Nucleus accumbens (tissue), 56 donors: ENCODE measurements around the gene NLRP5.
A peak's percentile ranks its signal among the peaks of the same experiment; 100 is the strongest.

Experiments used
- DNase-seq, 56 donors: peaks; one replicate each; lab custom pipeline; 2025; lab: John Stamatoyannopoulos, UW

Gene NLRP5

GRCh38 chr19:56069642-56070041 is 83.1 kb downstream of the NLRP5 start:
- no peak for DNase-seq

DNA sequence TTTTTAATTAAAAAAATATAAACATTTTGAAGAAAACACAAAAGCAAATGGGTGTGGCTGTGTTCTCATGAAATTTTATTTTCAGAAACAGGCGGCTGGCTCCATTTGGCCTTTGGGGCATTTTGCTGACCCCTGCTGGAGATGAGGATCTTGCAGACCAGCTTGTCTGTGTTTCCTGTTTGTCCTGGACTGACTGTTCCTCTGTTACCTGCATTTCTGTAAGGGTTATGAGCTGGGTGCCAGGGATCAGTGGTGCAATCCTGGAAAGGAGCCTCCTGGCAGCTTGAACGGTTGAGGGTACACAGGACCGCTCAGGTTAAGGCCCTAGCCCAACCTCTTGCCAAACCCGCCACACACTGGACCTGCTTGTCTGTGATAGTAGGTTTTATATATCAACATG is 84.6 kb downstream of the NLRP5 start:
- no peak for DNase-seq

DNA sequence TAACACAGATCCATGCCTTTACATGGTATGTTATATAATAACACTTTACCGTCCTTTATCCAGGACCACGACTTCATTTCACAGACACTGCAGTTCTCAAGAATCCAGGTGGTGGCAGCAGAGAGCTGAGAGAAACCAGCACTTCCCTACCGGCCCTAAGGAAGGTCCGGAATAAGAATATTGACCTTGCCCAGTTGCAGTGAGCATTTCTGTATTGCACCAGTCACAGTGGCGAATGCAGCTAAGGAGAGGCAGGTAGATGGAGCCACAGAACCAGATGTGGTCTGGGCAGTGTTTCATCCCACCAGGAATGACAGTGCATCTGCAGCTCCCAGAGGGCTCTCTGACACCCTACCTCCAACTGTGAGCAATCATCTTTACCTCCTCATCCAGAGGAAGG is 89.9 kb downstream of the NLRP5 start:
- peak in 15 of 56 donors; percentile 1 to 57 (median 12) for DNase-seq

DNA sequence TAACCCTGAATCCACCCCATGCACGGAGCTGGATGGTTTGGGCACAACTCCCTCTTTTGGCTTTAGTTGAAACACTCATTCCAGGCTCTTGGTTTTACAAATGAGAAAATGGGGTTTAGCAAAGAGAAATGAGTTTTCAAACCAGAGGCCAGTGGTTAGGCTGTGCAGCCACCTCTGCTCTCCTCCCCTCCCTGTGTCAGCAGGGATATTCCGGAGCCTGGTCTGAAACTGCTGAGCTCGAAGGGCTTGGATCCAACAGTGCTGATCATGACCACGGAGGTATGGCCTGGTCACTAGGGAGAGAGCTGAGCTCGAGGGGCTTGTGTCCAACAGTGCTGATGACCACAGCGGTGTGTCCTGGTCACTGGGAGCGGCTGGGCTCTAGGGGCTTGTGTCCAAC is 93.0 kb downstream of the NLRP5 start:
- DNase-seq, result no peak

- DNase-seq, result peak in 41 of 56 donors; percentile 4 to 71 (median 24)
Observed at GRCh38 chr19:56080669-56081401, 94.3 kb downstream of the NLRP5 start.

- no peak for DNase-seq
Observed at GRCh38 chr19:56083668-56084067, 97.1 kb downstream of the NLRP5 start.

DNA sequence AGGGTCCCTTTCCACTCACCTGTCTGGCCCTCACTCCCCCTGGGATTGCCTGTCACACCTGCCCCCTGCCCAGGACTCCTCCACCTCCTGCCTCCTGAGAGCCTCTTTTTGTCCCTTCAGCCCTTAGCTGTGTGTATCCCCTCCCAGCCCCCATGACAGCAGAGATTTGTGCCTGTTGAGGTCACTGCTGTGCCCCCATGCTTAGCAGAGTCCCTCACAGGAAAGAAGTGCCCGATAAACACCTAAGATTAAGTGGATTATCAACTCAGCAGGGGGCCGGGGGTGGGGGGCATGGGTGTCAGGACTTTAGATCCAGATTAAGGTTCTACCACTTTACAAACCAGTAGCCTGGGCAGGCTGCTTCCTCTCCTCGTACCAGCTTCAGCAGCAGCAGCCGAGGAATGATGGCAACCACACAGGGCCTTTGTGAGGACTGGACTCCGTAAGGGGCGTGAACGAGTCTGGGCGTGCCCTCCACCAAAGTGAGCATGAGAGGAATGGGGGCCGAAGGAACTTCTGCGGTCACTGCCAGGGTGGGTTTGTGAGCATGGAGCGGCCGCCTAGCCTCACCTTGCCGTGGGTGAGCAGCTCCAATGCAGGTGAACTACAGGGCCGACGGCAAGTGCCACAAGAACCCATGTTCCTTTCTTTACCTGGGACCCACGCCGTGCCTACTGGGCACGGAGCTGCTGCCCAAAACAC is 98.4 kb downstream of the NLRP5 start:
- DNase-seq, result no peak

DNA sequence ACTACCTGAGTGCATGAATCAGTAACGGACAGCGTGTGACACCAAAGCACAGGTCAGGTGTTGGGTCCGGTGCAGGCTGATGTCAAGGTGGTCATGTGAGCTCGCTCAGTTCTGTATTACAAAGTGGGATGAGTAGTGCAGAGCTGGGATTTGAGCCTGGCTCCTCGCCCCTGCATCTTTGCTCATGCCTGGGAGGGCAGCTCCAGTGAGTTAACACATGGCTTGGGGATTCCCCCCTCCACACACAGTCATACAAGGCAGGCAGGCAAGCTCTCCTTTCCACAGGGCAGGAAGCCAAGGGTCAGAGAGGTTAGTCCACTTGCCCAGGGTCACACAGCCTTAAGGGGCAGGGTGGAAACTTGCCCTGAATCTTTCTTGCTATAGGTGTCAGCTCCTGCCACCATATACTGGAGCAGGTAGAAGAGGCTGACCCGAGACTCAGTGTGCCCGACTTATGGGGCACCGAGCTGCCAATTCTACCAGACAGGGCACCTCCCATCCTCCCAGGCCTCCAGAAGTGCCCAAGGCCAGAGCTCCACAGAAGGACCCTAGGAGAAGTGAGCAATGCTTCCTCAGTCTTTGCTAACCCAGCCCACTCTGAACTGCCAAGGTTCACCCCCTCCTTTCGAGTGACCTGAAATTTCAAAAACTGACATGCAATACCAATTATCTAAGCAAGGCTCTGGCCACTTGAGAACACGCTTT is 99.1 kb downstream of the NLRP5 start:
- DNase-seq, result peak in 1 of 56 donors; percentile 7

GRCh38 chr19:56086671-56087430 is 100.3 kb downstream of the NLRP5 start:
- no peak for DNase-seq

DNA sequence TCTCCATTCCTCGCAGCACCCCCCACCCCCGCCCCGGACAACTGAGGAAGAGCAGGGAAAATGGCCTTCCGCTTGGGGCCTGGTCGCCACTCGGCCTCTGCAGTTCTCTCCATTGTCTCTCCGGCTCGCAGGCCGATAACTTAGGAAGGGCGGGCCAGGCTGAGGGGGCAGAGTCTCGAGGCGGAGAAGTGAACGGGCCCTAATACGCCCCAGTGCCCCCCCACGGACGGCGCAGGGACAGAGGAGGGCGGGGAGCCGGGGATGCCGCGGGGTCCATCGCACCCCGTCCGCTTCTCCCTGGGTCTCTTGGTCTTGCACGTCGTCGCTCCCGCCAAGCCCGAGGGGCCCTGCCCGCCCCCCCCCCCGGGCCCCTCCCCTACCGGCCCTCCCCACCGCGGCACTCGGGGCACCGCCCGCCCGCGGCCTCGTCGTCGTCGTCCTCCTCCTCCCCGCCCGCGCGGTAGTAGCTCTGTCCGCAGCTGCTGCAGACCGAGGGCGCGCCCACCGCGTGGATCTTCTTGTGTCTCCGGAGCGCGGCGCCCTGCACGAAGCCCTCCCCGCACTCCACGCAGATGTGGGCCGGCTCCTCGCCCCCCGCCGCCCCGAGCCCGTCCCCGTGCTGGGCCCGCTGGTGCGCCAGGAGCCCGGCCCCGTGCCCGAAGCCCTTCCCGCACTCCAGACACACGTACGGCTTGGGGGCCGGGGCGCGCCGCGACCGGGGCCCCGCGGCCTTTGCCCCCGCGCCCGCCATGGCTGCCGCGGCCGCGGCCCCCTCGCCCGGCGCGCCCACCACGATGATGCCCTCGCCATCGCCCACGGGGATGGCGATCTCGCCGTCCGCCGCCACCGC is 101.3 kb downstream of the NLRP5 start:
- no peak for DNase-seq

DNA sequence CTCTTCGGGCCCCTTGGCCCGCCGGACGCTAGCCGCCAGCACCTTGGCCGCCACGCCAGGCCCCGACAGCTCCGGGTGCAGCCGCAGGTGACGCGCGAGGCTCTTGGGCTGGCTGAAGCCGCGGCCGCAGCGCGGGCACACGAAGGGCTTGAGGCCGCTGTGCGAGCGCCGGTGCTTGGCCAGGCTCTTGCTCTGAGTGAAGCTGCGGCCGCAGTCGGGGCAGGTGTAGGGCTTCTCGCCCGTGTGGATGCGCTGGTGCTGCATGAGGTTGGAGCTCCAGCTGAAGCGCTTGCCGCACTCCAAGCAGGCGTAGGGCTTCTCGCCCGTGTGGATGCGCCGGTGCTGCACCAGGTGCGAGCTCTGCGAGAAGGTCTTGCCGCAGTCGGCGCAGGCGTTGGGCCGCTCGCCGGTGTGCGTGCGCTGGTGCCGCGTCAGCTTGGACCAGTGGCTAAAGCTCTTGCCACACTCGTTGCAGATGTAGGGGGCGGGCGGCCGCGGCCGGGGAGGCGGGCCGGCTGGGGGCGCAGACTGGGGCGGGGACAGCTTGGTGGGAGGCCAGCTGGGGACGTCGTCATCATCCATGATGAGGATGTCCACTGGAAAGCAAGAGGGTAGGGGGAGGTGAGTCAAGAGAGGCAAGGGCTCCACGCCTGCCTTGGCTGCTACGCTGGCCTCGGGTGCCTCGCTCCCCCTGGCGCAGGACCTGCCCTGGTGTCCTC is 102.1 kb downstream of the NLRP5 start:
- DNase-seq, result no peak

GRCh38 chr19:56089344-56089743 is 102.8 kb downstream of the NLRP5 start:
- no peak for DNase-seq

GRCh38 chr19:56091066-56091490 is 104.5 kb downstream of the NLRP5 start:
- DNase-seq, result peak in 36 of 56 donors; percentile 11 to 68 (median 34)

DNA sequence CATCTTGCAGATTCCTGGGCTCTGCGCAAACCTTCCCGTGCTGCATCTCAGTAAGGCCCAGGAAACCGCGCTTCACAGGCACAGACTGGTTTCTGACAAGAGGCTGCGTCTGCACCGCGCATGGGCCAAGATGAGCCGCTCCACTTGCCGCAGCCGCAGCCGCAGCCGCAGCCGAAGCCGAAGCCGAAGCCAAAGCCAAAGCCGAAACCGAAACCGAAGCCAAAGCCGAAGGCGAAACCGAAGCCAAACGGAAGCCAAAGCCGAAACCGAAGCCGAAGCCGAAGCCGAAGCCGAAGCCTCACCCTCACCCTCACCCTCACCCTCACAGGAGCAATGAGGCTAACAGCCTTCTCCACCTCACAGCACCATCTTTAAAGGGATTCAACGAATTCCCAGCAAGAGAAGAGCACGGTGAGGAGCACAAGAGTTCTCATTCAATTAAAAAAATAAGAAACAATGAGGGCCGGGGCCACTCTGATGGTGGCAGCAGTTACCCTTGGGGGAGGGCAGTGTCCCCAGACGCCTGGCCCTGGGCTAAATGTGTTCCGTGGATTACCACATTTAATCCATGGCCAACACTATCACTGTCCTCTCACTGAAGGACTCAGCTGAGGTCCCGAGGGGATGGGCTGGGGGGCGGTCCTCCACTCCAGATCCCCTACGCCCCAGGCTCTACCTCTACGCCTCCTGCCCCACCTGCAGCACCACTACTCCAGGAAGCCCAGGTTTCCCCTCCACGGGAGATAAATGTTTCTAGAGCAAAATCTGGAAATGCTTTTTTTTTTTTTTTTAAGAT is 105.4 kb downstream of the NLRP5 start:
- no peak for DNase-seq

GRCh38 chr19:56092685-56093631 is 106.4 kb downstream of the NLRP5 start:
- DNase-seq, result no peak

DNA sequence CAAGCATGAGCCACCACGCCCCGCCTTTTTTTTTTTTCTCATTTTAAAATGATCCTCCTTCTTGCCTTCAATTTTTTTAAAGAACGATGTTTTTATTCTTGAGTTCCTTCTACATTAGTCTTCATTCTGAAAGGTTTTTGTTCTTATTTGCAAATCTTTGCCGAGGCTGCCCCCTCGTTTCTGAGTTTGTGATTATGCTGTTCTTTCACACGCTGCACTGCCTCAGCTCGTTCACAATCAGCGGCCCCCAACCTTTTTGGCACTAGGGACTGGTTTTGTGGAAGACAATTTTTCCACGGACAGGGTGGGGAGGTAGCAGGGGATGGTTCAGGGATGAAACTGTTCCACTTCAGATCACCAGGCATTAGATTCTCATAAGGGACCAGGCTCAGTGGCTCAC is 107.9 kb downstream of the NLRP5 start:
- DNase-seq, result peak in 10 of 56 donors; percentile 5 to 45 (median 28)

DNA sequence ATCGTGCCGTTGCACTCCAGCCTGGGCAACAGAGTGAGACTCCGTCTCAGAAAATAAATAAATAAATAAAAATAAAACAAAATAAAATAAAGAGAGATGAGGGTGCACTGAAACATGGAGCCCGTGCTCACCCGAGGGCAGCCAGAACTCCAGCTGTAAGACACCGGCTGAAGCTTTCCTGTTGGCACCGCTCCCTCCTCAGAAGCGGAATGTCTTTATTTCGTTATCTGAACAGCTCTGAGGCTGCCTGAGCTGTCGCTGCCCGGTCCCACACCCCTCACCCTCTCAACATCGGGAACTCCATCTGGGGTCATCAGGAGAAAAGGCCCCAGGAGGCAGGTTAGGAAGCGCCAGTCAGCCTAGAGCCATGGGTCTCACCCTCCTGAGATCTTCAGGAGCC is 110.1 kb downstream of the NLRP5 start:
- no peak for DNase-seq
